ENCODE measurements around the gene OTOS. TPM values are rescaled to one million over a fixed set of nuclear protein-coding genes. Genes with fewer than 3 reads are reported as not detected.

OTOS gene
- total RNA-seq (not detected in 2 replicates), polyA plus RNA-seq (not detected in 2 replicates)

DNA sequence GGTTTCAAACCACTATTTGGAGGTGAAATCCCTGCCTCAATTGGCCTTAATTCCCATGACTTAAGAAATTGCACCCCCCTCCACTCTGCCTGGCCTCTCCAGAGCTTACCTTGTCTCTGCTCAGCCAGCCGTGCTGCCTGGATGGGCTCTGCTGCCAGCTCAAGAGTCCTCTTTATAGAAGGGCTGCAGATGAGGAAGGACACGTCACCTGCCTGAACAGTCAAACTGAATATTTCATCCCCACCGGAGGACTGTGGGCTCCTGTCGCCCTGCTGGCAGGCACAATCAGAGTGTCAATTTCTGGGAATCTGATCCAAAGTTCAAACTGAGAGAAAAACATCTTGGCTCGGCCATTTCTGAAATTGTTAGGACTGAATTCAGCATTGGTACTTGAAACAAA lies at the start of gene OTOS:
TSS of gene OTOS (minus strand) at position 148 of the 400 bp plus-strand sequence. CDS start 332 bp downstream, outside the sequence.
- no peaks in the 10 kb centered on the region for H3K4me1 ChIP-seq (ENCODE audit: low read depth)
- no peaks in the 10 kb centered on the region for H3K9me3 ChIP-seq (ENCODE audit: low read depth)
- DNase-seq (ENCODE audit: low read depth in 1 of 2, low spot score in 1 of 2): no peak
- H3K27ac ChIP-seq: peak within 1 kb of the TSS; percentile 11
- TF ChIP-seq, protein P1, sequence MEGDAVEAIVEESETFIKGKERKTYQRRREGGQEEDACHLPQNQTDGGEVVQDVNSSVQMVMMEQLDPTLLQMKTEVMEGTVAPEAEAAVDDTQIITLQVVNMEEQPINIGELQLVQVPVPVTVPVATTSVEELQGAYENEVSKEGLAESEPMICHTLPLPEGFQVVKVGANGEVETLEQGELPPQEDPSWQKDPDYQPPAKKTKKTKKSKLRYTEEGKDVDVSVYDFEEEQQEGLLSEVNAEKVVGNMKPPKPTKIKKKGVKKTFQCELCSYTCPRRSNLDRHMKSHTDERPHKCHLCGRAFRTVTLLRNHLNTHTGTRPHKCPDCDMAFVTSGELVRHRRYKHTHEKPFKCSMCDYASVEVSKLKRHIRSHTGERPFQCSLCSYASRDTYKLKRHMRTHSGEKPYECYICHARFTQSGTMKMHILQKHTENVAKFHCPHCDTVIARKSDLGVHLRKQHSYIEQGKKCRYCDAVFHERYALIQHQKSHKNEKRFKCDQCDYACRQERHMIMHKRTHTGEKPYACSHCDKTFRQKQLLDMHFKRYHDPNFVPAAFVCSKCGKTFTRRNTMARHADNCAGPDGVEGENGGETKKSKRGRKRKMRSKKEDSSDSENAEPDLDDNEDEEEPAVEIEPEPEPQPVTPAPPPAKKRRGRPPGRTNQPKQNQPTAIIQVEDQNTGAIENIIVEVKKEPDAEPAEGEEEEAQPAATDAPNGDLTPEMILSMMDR (IDR thresholded peaks at IDR 0.05; ENCODE audit: low read depth, low read length): no peak
- H3K36me3 ChIP-seq: no peaks in the 10 kb centered on the region
- H3K4me3 ChIP-seq: no peak within 1 kb of the TSS
- H3K27me3 ChIP-seq: no peaks in the 10 kb centered on the region

DNA sequence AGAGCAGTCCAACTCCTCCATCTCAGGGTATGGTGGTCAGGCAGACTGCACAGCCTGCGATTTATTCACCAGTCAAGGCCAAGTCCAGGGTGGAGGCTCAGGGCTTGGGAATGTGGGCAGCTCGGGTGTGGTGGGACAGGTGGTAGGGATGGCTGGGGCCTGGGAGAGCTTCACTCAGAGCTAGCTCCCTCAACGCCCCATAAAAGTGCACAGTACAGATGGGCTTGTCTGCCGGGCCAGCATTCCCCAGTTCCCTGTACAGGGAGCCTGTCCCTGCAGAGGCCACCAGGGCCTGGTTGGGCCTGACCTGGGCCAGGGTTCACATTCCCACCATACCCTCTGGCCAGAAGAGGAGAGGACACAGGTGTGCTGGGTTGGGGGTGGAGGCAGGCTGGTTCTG lies 49.2 kb upstream of the OTOS start:
- DNase-seq (ENCODE audit: low read depth in 1 of 2, low spot score in 1 of 2): no peak

DNA sequence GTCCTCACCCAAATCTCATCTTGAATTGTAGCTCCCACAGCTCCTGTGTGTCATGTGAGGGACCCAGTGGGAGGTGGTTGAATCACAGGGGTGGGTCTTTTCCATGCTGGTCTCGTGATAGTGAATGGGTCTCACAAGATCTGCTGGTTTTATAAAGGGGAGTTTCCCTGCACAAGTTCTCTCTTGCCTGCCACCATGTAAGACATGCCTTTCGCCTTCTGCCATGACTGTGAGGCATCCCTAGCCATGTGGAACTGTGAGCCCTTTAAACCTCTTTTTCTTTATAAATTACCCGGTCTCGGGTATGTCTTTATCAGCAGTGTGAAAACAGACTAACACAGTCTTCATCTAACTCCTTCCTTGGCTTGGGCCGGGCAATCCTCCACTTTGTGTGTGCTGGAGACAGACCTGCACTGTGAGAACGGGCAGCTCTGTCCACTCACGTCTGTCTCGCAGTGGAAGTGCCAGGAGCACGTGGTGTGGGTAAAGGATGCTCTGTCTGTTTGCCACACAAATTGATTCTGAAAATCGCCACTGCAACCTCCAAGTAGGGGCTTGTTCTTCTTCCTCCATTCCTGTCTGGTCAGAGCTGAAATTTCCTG lies 47.6 kb upstream of the OTOS start:
- TF ChIP-seq, protein P1 (IDR thresholded peaks at IDR 0.05; ENCODE audit: low read depth, low read length): no peak
- H3K4me3 ChIP-seq: no peak overlapping the region
- H3K9me3 ChIP-seq (ENCODE audit: low read depth): no peaks in the 10 kb centered on the region
- DNase-seq (ENCODE audit: low read depth in 1 of 2, low spot score in 1 of 2): no peak
- H3K27ac ChIP-seq: no peak overlapping the region
- no peaks in the 10 kb centered on the region for H3K27me3 ChIP-seq
- no peaks in the 10 kb centered on the region for H3K4me1 ChIP-seq (ENCODE audit: low read depth)
- H3K36me3 ChIP-seq: no peaks in the 10 kb centered on the region

More for the DNA sequence above, 49.2 kb upstream of the OTOS start:
- Histone ChIP-seq H3K36me3 (no peaks in the 10 kb centered on the region), H3K27ac (no peak overlapping the region), H3K4me1 (ENCODE audit: low read depth) (no peaks in the 10 kb centered on the region), H3K27me3 (no peaks in the 10 kb centered on the region), H3K9me3 (ENCODE audit: low read depth) (no peaks in the 10 kb centered on the region), H3K4me3 (no peak overlapping the region)
- TF ChIP-seq, protein P1 (IDR thresholded peaks at IDR 0.05; ENCODE audit: low read depth, low read length): no peak

DNA sequence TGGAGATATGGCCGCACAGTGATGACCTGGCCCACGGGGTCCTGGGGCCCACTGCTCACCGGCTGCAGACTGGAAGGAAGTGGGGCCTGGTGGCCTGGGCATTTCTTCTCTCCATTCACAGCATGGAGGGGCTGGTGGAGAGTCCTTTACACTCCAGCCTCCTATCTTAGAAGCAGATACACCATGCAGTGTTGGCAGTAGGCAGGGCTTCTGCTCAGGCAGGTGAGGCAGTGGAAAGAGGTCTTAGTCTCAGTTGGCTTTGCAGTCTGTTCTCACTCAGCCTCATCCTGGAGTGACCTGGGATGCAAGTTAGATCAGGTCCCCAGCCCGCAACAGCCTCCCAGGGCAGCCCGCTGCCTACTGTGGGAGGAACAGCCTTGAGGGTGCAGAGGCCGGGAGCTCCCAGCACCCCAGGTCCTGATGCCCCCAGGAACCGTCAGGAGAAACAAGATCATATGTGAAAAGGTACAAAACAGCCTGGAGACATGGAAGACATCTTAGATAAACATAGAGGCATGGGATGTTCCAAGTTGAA lies 45.8 kb upstream of the OTOS start:
- Histone ChIP-seq H3K36me3 (no peaks in the 10 kb centered on the region), H3K4me3 (no peak overlapping the region), H3K9me3 (ENCODE audit: low read depth) (no peaks in the 10 kb centered on the region), H3K4me1 (ENCODE audit: low read depth) (no peaks in the 10 kb centered on the region), H3K27ac (no peak overlapping the region), H3K27me3 (no peaks in the 10 kb centered on the region)
- TF ChIP-seq, protein P1 (IDR thresholded peaks at IDR 0.05; ENCODE audit: low read depth, low read length): no peak
- no peak for DNase-seq (ENCODE audit: low read depth in 1 of 2, low spot score in 1 of 2)

DNA sequence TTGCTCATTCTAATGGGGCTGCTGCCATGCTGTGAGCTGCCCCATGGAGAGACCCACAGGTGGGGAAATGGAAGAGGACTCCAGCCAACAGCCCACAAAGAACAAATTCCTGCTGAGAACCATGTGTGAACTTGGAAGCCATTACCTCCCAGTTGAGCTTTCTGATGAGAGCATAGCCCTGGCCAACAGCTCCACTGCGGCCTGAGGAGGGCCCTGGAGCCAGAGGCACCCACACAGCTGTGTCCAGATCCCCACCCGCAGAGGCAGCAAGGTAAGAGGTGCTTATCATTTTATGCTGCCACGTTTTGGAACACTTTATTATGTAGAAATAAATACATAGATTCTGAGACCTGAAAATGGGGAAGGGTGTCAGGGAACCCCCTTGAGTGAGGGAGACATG lies 44.2 kb upstream of the OTOS start:
- no peaks in the 10 kb centered on the region for H3K4me1 ChIP-seq (ENCODE audit: low read depth)
- no peak overlapping the region for H3K27ac ChIP-seq
- DNase-seq (ENCODE audit: low read depth in 1 of 2, low spot score in 1 of 2): no peak
- H3K4me3 ChIP-seq: no peak overlapping the region
- H3K9me3 ChIP-seq (ENCODE audit: low read depth): no peaks in the 10 kb centered on the region
- H3K36me3 ChIP-seq: no peaks in the 10 kb centered on the region
- TF ChIP-seq, protein P1 (IDR thresholded peaks at IDR 0.05; ENCODE audit: low read depth, low read length): no peak
- no peaks in the 10 kb centered on the region for H3K27me3 ChIP-seq
